Right lobe of liver (tissue), 4 donors: ENCODE results near the gene CAPN13.

Experiments
- POLR2A ChIP-seq: fragments of 450-650 bp; IDR thresholded peaks from one replicate; pipeline ENCODE4 v1.6.1; 2017; ENCODE audit warnings: antibody characterized with exemption, mild to moderate bottlenecking
- TF ChIP-seq, protein P1 (sequence below), 4 donors: fragments of 200-600 bp in 3 of 4; fragments of 450-650 bp in 1 of 4; IDR thresholded peaks; one replicate each; pipeline versions ENCODE4 v1.5.1 to v1.8.0; 2016 to 2022; ENCODE audit warnings: antibody characterized with exemption in 4 of 4, mild to moderate bottlenecking in 2 of 4
- donor health status: DM: no; HTN: no; CAD: no.
- donor health status: DM: no; HTN: no; CAD: no.
- donor health status: DM: no; HTN: yes; CAD: no.

DNA sequence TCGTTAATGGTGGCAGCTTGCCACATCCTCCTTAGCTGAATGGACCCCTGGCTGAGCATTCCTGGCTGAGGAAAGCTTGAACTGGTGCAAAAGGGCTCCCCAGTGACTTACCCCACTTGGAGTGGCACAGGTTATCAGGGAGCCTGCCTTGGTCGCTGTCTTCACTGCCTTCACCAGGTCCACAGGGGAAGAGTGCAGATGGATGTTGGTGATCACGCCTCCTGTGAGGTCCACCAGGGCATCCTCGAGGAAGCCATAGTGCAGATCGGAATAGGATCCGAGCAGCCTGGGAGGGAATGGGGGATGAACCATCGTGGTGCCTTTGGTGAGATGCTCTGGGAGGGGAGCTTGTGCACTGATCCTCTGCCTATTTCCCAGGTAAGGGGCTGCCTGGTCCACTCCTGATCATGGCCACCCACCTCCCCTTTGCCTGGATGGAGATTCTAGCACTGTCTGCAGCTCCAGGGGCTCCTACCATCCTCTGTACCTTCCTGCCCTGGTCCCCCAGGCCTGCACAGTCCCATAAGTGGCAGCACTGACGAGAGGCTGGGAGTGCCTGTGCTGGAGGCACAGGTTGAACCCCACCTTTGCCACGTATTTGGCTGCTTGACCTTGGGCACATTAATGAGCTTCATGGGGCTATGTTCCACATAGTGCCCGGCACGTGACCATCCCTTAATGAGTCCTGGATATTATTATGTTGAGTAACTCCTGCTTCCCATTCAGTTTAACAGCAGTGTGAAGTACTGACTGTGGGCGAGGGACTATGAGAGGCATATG, 43.0 kb downstream of the CAPN13 start:
- TF ChIP-seq, protein P1, sequence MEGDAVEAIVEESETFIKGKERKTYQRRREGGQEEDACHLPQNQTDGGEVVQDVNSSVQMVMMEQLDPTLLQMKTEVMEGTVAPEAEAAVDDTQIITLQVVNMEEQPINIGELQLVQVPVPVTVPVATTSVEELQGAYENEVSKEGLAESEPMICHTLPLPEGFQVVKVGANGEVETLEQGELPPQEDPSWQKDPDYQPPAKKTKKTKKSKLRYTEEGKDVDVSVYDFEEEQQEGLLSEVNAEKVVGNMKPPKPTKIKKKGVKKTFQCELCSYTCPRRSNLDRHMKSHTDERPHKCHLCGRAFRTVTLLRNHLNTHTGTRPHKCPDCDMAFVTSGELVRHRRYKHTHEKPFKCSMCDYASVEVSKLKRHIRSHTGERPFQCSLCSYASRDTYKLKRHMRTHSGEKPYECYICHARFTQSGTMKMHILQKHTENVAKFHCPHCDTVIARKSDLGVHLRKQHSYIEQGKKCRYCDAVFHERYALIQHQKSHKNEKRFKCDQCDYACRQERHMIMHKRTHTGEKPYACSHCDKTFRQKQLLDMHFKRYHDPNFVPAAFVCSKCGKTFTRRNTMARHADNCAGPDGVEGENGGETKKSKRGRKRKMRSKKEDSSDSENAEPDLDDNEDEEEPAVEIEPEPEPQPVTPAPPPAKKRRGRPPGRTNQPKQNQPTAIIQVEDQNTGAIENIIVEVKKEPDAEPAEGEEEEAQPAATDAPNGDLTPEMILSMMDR (IDR thresholded peaks at IDR 0.05), result no peak
- TF ChIP-seq POLR2A, result no peak
